ENCODE data around the gene SPRR1B.
"Not testable (repeated sequence)": the region's sequence is repeated elsewhere in the genome, so short reads cannot be mapped to it uniquely, and the experiment has no call there.

Gene SPRR1B

DNA sequence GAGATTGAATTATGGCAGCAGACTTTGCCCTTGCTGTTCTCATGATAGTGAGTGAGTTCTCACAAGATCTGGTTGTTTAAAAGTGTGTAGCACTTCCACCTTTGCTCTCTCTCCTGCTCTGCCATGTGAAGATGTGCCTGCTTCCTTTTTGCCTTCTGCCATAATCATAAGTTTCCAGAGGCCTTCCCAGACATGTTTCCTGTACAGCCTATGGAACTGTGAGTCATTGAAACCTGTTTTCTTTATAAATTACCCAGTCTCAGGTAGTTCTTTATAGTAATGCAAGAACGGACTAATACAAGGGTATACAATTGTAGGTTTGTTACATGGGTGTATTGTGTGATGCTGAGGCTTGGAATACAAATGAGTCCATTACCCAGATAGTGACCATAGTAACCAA is 4.2 kb downstream of the SPRR1B start:
- DNase-seq: no peak

DNA sequence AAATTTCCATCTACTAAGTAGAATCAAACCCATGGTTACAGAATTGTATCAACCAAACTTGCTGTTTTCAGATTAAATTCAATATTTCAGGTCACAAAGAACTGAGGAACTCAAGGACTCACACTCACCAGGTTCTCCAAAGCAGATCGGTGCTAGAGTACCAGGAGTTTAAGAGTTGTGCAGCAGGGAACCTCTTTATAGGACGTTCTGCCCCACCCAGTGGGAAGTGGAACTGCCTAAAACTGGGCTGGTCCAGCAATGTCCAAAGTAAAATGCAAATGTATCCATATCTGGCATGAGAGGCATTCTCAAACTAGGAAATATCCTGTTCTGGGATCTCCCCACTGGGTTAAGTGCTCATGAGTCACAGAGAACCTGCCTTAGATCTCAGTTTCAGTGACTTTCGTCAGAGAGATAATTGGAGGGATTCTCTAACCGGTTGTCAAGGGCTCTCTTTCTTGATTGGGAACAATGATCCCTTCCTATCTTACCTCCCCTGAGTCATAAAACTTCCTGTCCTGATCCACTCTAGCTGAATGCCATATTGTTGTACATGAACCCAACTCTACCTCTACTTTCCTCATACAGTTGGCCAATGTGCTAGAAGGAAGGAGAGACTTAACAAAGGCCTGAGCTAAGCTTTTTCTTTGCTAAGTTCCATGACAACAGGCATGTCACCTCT is 10.1 kb downstream of the SPRR1B start, which contains the start of gene SPRR2D:
SPRR2D (minus strand) TSS at position 171 of the 682 bp plus-strand sequence. CDS start 774 bp downstream, outside the sequence.
- no peak for DNase-seq

DNA sequence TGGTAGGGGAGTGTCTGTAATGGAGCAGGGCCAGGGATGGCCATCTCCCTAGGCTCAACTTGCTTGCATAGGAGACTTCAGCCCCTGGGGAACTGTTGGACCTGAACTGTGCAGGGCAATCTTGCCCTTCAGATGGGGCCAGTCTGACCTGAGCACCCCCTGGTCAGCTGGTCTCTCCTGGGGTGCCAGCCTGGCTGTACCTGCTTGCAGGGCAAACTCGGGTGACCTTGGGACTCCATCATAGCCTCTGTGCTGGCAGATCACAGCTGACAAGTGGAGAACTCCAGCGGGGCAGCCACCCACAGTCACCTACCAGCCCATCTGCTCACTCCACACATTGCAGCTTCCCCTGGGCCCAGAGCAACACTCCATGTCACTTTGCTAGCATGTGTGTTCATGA is 18.2 kb downstream of the SPRR1B start:
- no peak for DNase-seq

DNA sequence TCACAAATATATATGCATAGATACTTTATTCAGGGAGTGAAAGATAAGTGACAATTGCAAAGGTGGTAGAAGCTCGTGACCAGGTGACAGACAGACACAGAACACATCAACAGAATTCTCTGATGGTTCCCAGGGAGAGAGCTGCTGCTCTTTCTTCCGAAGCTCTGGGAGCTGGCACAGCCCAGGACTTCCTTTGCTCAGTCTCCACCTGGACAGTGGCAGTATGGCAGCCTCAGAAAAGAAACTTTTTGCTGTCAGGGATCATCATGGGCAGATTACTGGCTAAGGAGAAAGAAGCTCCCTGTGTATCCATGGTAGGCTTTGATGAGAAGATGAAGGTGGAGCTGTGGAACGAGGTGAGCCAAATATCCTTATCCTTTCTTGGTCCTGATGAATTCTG is 25.1 kb downstream of the SPRR1B start:
- not testable (repeated sequence) for DNase-seq

GRCh38 chr1:153057375-153057774 is 26.4 kb downstream of the SPRR1B start, which contains the start of gene SPRR2A:
Gene SPRR2A (minus strand): TSS chr1:153057512. CDS start chr1:153056735, 777 bp downstream.
- DNase-seq: no peak

GRCh38 chr1:153058154-153058553 is 27.2 kb downstream of the SPRR1B start:
- DNase-seq: no peak

DNA sequence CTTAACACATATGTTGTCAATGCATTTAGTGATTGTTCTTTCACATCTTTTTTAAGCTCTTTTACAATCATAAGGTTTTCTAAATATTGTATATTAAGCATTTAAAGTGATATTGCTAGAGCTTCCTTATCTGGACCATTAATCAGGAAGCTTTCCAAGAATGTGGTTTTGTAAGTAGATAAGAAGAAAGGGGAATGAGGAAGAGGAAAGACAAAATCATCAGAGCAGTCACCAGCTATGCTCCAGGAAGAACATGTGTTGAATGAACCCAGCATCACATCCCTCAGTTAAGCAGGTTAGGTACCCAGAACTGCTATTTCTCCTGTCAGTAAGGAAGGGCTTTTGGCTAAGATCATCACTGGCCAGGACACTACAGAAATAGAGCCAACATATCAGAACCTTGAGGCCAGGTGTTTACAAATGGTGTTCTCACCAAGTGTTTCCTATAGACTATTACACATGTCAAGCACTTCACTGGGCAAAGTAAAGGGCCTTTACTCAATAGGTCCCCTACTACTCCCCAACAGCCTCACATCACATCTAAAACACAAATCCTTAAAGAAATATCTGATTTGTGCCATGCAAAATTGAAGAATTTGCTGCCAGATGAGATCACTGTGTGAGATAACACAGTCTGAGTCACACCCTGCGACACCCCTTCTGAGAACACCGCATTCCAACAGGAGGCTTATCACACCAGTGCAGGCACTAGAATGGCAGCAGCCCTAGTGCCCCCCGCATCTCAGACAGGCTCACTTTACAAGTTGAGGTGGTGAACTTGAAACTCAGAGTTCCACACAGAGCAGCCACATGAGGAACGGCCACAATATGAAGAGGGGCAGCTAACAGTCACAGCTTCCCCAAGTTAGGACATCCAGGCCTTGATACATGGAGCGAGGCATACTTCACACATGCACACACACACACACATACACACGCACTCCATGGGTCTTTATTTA is 28.1 kb downstream of the SPRR1B start:
- DNase-seq: no peak

DNA sequence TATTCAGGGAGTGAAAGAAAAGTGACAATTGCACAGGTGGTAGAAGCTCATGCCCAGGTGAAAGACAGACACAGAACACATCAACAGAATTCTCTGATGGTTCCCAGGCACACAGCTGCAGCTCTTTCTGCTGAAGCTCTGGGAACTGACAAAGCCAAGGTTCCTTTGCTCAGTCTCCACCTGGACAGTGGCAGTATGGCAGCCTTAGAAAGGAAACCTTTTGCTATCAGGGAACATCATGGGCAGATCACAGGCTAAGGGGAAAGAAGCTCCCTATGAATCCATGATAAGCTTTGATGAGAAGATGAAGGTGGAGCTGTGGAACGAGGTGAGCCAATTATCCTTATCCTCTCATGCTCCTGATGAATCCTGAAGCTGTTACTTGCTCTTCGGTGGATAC is 39.2 kb downstream of the SPRR1B start:
- DNase-seq: no peak

GRCh38 chr1:153071511-153071910 is 40.5 kb downstream of the SPRR1B start, which contains the start of gene SPRR2B:
Gene SPRR2B (minus strand): TSS chr1:153071611. CDS start chr1:153070839, 772 bp downstream.
- DNase-seq: no peak

DNA sequence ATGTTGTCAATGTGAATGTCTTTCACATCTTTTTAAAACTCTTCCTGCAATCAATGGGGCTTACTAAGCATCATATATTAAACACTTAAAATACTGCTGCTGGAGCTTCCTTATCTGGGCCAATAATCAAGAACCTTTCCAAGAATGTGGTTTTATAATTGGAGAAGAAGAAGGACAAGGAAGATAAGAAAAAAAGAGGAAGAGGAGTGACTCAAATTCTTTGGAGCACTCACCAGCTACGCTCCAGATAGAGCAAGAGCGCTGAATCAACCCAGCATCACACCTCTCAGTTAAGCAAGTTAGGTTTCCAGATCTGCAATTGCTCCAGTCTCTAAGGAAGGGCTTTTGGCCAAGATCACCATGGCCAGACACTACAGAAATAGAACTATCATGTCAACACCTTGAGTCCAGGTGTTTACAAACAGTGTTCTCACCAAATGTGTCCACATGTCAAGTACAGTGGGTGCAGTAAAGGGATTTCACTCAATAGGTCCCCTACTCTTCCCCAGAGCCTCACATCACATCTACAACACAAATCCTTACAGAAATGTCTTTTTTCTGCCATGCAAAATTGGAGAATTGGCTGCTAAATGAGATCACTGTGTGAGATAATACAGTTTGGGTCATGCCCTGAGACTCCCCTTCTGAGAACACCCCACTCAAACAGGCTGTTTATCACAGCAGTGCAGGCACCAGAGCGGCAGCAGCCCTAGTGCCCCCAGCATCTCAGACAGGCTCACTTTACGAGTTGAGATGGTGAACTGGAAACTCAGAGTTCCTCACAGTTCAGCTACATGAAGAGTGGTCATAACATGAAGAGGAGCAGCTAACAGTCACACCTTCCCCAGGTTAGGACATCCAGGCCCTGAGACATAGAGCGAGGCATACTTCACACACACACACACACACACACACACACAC is 42.1 kb downstream of the SPRR1B start:
- no peak for DNase-seq

GRCh38 chr1:153081736-153082135 is 50.7 kb downstream of the SPRR1B start:
- no peak for DNase-seq

Measured in anterior cingulate cortex (tissue), 58 donors.